Skin epidermis (tissue), 12 donors: ENCODE data around the gene TAS2R3.

Experiments used
- H3K27ac ChIP-seq, 21 experiments: fragments of 200-600 bp; sonication (generic) in 11 of 21; one replicate each; pipeline ENCODE4 v1.5.0; 2020; ENCODE audit warnings: mild to moderate bottlenecking in 3 of 21, inconsistent platforms in 2 of 21, moderate library complexity in 2 of 21
- H3K4me3 ChIP-seq, 7 experiments: fragments of 200-600 bp; sonication (generic) in 2 of 7; one replicate each; pipeline ENCODE4 v1.5.0; 2020; ENCODE audit warnings: inconsistent platforms in 2 of 7, mild to moderate bottlenecking in 2 of 7, moderate library complexity in 1 of 7

The TAS2R3 gene

GRCh38 chr7:141776374-141776773 is 12.5 kb downstream of the TAS2R3 start, which contains the start of gene TAS2R4:
Gene TAS2R4, plus strand, starts transcription at chr7:141776674. Its CDS starts 1,815 bp downstream, at chr7:141778489.
- H3K4me3 ChIP-seq = no peak within 1 kb of the TSS
- no peak within 1 kb of the TSS for H3K27ac ChIP-seq

GRCh38 chr7:141785706-141786552 is 22.0 kb downstream of the TAS2R3 start:
- Histone ChIP-seq H3K27ac (no peak overlapping the region), H3K4me3 (no peak overlapping the region)

GRCh38 chr7:141788296-141788695 is 24.4 kb downstream of the TAS2R3 start:
- H3K27ac ChIP-seq = no peak overlapping the region

GRCh38 chr7:141789917-141790316 is 26.0 kb downstream of the TAS2R3 start, which contains the start of gene TAS2R5:
Gene TAS2R5, plus strand, starts transcription at chr7:141790217. Its CDS starts 145 bp downstream, at chr7:141790362.
- no peak within 1 kb of the TSS for H3K27ac ChIP-seq
- no peak within 1 kb of the TSS for H3K4me3 ChIP-seq

More at GRCh38 chr7:141788296-141788695, 24.4 kb downstream of the TAS2R3 start:
- H3K4me3 ChIP-seq = no peak overlapping the region

- Histone ChIP-seq H3K27ac (no peak overlapping the region), H3K4me3 (no peak overlapping the region)
Measured at GRCh38 chr7:141792526-141792925, 28.6 kb downstream of the TAS2R3 start.
